ENCODE measurements around the gene SMIM35.

GRCh38 chr11:118047749-118048148 lies 39.0 kb downstream of the SMIM35 start:
- no peak for TF ChIP-seq POLR2A (IDR thresholded peaks at IDR 0.05; ENCODE audit: low read length)
- TF ChIP-seq GATA1 (IDR thresholded peaks at IDR 0.05; ENCODE audit: low read depth, low read length): no peak

Data from erythroblast (primary cell).